GM12891 (cell line): ENCODE results near the gene GNAQ.

Experiments
- DNase-seq: peaks from one replicate; pipeline ENCODE4 v3.0.0; 2011; ENCODE audit warnings: low spot score; ENCODE audit not compliant: insufficient read length
- FAIRE-seq: peaks from 2 replicates; lab custom pipeline; 2011; peaks lifted over from hg19 to GRCh38; lab: Jason Lieb, UNC
- PAX5 ChIP-seq: IDR thresholded peaks from 2 replicates; pipeline ENCODE4 v1.6.1; 2011; ENCODE audit warnings: low read length, moderate library complexity, mild to moderate bottlenecking; ENCODE audit not compliant: insufficient read depth, severe bottlenecking
- POLR2A ChIP-seq: IDR thresholded peaks from 2 replicates; pipeline ENCODE4 v1.6.1; 2011; ENCODE audit warnings: low read depth, low read length, control low read depth
- POLR2AphosphoS5 ChIP-seq: IDR thresholded peaks from 2 replicates; pipeline ENCODE4 v1.6.1; 2011; ENCODE audit warnings: low read depth, low read length, control low read depth
- POU2F2 ChIP-seq: IDR thresholded peaks from 2 replicates; pipeline ENCODE4 v1.6.1; 2011; ENCODE audit warnings: low read depth, mild to moderate bottlenecking, control low read depth, low read length, moderate library complexity
- SPI1 ChIP-seq: IDR thresholded peaks from 2 replicates; pipeline ENCODE4 v1.6.1; 2011; ENCODE audit warnings: low read depth, low read length, control low read depth
- TAF1 ChIP-seq: IDR thresholded peaks from 2 replicates; pipeline ENCODE4 v1.6.1; 2011; ENCODE audit warnings: low read depth, low read length, control low read depth

Gene GNAQ

GRCh38 chr9:77943057-77943456 lies 88.6 kb downstream of the GNAQ start:
- TF ChIP-seq POU2F2 = no peak
- TF ChIP-seq SPI1 = no peak
- no peak for TF ChIP-seq TAF1
- no peak for TF ChIP-seq POLR2AphosphoS5
- no peak for TF ChIP-seq PAX5
- TF ChIP-seq POLR2A = no peak
- FAIRE-seq = no peak
- no peak for DNase-seq

- DNase-seq = no peak
- no peak for FAIRE-seq
- no peak for TF ChIP-seq POU2F2
- TF ChIP-seq POLR2A = no peak
- no peak for TF ChIP-seq POLR2AphosphoS5
- no peak for TF ChIP-seq PAX5
- TF ChIP-seq SPI1 = no peak
- TF ChIP-seq TAF1 = no peak
Measured at GRCh38 chr9:77939149-77939668, 92.4 kb downstream of the GNAQ start.

- DNase-seq (no peak), FAIRE-seq (no peak)
- TF ChIP-seq POLR2A (no peak), TAF1 (no peak), POU2F2 (no peak), SPI1 (no peak), PAX5 (no peak), POLR2AphosphoS5 (no peak)
Measured at GRCh38 chr9:77938163-77938562, 93.4 kb downstream of the GNAQ start.

- TF ChIP-seq POLR2A (no peak), SPI1 (peak; percentile 87)
- DNase-seq = no peak
- no peak for FAIRE-seq
Measured at GRCh38 chr9:77935974-77936373, 95.6 kb downstream of the GNAQ start.

GRCh38 chr9:77935211-77935610 lies 96.4 kb downstream of the GNAQ start:
- no peak for DNase-seq
- no peak for FAIRE-seq

GRCh38 chr9:77933976-77934375 lies 97.6 kb downstream of the GNAQ start:
- DNase-seq (no peak), FAIRE-seq (no peak)
- no peak for TF ChIP-seq SPI1
- TF ChIP-seq POU2F2 = no peak
- no peak for TF ChIP-seq PAX5

More at GRCh38 chr9:77935211-77935610, 96.4 kb downstream of the GNAQ start:
- TF ChIP-seq TAF1 (no peak), POLR2A (no peak), SPI1 (no peak), PAX5 (no peak), POLR2AphosphoS5 (no peak), POU2F2 (no peak)

- TF ChIP-seq POU2F2 = no peak
- TF ChIP-seq POLR2AphosphoS5 = no peak
- TF ChIP-seq POLR2A = no peak
- TF ChIP-seq SPI1 = no peak
- TF ChIP-seq PAX5 = no peak
- DNase-seq = no peak
- no peak for FAIRE-seq
Measured at GRCh38 chr9:77933019-77933418, 98.6 kb downstream of the GNAQ start.

- no peak for TF ChIP-seq POLR2AphosphoS5
- no peak for TF ChIP-seq TAF1
- no peak for TF ChIP-seq POU2F2
- no peak for TF ChIP-seq PAX5
- no peak for TF ChIP-seq POLR2A
- DNase-seq (no peak), FAIRE-seq (no peak)
Measured at GRCh38 chr9:77929942-77930341, 101.7 kb downstream of the GNAQ start.

- no peak for TF ChIP-seq POLR2AphosphoS5
- no peak for TF ChIP-seq TAF1
- DNase-seq (no peak), FAIRE-seq (no peak)
Measured at GRCh38 chr9:77927265-77927664, 104.3 kb downstream of the GNAQ start.

GRCh38 chr9:77926371-77926878 lies 105.2 kb downstream of the GNAQ start:
- FAIRE-seq (no peak), DNase-seq (no peak)
- TF ChIP-seq PAX5 (no peak), POLR2AphosphoS5 (no peak), TAF1 (no peak), SPI1 (no peak), POLR2A (no peak), POU2F2 (no peak)

GRCh38 chr9:77922591-77922990 lies 109.0 kb downstream of the GNAQ start:
- no peak for TF ChIP-seq POU2F2
- no peak for TF ChIP-seq POLR2A
- no peak for TF ChIP-seq SPI1
- TF ChIP-seq TAF1 = no peak
- no peak for TF ChIP-seq PAX5
- FAIRE-seq (no peak), DNase-seq (no peak)
